Activated CD4-positive, alpha-beta T cell treated with anti-CD3 and anti-CD28 coated beads for 36 hours (primary cell): ENCODE data around the gene RCSD1. TPM values are rescaled to one million over a fixed set of nuclear protein-coding genes. Genes with fewer than 3 reads are reported as not detected.

Experiments used
- ATAC-seq: fragments of 200-7000 bp; cut with Tn5 transposase; one replicate; pipeline ENCODE4 v1.10.0; 2021; ENCODE audit warnings: mild to moderate bottlenecking, moderate library complexity
- CTCF ChIA-PET: fragments of 350-600 bp; sonication (Branson Sonifier 250); formaldehyde crosslinking; loops from one replicate; lab custom pipeline; 2021; ENCODE audit warnings: antibody characterized with exemption; lab: Charles Lee
- POLR2A ChIA-PET: fragments of 350-600 bp; sonication (Branson Sonifier 250); formaldehyde crosslinking; loops from one replicate; lab custom pipeline; 2021; ENCODE audit warnings: antibody characterized with exemption, inconsistent platforms; lab: Charles Lee
- DNase-seq: peaks from one replicate; pipeline ENCODE4 v3.0.0-alpha.2; 2020
- H3K27ac Mint-ChIP-seq: one replicate; pipeline ENCODE4 v1.8.0; 2021; ENCODE audit warnings: mixed read lengths
- H3K27me3 Mint-ChIP-seq: one replicate; pipeline ENCODE4 v1.8.0; 2021; ENCODE audit warnings: mixed read lengths
- H3K36me3 Mint-ChIP-seq: one replicate; pipeline ENCODE4 v1.8.0; 2021; ENCODE audit warnings: low read depth, mixed read lengths
- H3K4me1 Mint-ChIP-seq: one replicate; pipeline ENCODE4 v1.8.0; 2021; ENCODE audit warnings: mixed read lengths
- H3K4me3 Mint-ChIP-seq: one replicate; pipeline ENCODE4 v1.8.0; 2021; ENCODE audit warnings: mild to moderate bottlenecking, moderate library complexity, mixed read lengths
- H3K9me3 Mint-ChIP-seq: one replicate; pipeline ENCODE4 v1.8.0; 2021; ENCODE audit warnings: low read depth, mixed read lengths
- intact Hi-C, 2 experiments: fragments of 100-400 bp; cut with DNase I in 1 of 2; cut with micrococcal nuclease in 1 of 2; formaldehyde crosslinking; loops; one replicate each; pipeline versions ENCODE4 v1.14.2 to v1.15.1; 2022 to 2024; cut with DNase I, micrococcal nuclease
- total RNA-seq, 2 experiments: library from RNA; stranded (reverse); gene quantifications; one replicate each; pipeline ENCODE4 v1.2.3, GENCODE V29; 2021

The RCSD1 gene
- total RNA-seq, 2 experiments from 2014 or later: 59.9 to 62.0 TPM

- no peak for ATAC-seq
These were observed 125.6 kb downstream of the RCSD1 start for GRCh38 chr1:167755654-167756053.

More at GRCh38 chr1:167755654-167756053, 125.6 kb downstream of the RCSD1 start:
- Mint-ChIP-seq H3K4me3 (no peak overlapping the region), H3K9me3 (no peaks in the 10 kb centered on the region), H3K27me3 (no peaks in the 10 kb centered on the region), H3K4me1 (peaks cover 29% of the 10 kb centered on the region), H3K36me3 (peaks cover 4% of the 10 kb centered on the region), H3K27ac (no peak overlapping the region)
- ChIA-PET POLR2A (no interaction called here), CTCF (interaction anchor here (0.6 kb wide), 2 partner anchors 106 to 155 kb away, joined by 3 read pairs; no protein-coding TSS in a partner anchor)
- DNase-seq: no peak
- intact Hi-C loops: no loop called here

Other genes with a start within 250 kb of the RCSD1 start
- 100 to 1,000 TPM; 149 TPM for gene CD247, start 111.7 kb upstream of the RCSD1 start, total RNA-seq
- 1 to 10 TPM; 8.8 to 9.4 TPM for gene CREG1, start 76.5 kb upstream of the RCSD1 start, total RNA-seq
- gene MPZL1, start 91.8 kb downstream of the RCSD1 start, total RNA-seq: 10 to 100 TPM; 22.3 to 23.0 TPM